Stimulated activated CD8-positive, alpha-beta memory T cell treated with anti-CD3 and anti-CD28 coated beads, Interleukin-15, amount 100 ng/mL, for 48 hours (primary cell): ENCODE data around the gene MADCAM1.

Source experiments
- DNase-seq, 2 donors: peaks; one replicate each; pipeline ENCODE4 v3.0.0-alpha.2; 2020; ENCODE audit warnings: low read depth in 2 of 2

MADCAM1 gene

DNA sequence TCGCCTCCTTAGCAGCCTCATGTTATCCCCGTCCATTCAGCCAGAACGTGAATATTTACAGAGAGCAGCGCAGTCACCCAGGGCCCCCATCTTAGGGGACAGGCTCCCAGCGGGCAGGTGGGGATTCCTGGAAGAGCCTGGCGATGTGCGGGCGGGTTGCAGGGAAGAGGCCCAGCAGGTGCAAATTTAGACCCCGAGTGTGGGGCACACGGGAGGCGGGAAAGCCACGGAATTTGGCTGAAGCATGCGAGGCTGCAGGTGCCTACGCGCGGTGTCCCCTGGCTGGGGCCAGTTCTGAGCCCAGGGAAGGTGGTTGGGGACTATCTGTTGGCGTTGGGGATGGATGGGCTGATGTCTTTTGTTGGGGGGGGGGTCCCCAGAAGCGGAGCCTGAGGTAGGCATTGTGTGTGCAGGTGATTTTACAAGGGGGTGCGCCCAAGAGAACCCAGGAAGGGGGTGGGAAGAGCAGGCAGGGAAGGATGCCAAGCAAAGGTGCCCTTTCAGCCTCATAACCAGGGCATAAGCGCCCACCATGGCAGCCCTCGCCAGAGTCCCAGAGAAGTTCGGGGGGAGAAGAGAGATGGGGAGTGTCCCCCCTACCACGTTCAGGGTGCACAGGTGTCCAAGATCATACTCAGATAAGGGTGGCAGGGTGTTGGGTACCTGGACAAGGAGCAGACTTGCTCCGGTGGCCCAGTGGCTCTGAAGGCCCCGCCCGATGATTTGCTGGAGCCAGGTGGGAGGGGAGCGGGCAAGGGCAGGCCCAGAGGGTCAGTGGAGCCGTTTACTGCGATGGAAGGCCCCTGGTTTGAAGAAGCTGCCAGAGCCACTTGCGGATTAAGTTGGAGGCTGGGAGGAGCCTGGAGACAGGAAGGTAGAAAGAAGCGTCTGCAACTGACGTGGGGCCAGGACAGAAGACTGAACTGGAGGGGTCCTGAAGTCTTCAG, 12.2 kb downstream of the MADCAM1 start:
- no peak for DNase-seq

- DNase-seq: peak; percentile 91 to 93
Observed at GRCh38 chr19:510606-511100, 14.4 kb downstream of the MADCAM1 start.

- peak; percentile 69 to 75 for DNase-seq
Observed at GRCh38 chr19:511101-511851, 15.0 kb downstream of the MADCAM1 start.

DNA sequence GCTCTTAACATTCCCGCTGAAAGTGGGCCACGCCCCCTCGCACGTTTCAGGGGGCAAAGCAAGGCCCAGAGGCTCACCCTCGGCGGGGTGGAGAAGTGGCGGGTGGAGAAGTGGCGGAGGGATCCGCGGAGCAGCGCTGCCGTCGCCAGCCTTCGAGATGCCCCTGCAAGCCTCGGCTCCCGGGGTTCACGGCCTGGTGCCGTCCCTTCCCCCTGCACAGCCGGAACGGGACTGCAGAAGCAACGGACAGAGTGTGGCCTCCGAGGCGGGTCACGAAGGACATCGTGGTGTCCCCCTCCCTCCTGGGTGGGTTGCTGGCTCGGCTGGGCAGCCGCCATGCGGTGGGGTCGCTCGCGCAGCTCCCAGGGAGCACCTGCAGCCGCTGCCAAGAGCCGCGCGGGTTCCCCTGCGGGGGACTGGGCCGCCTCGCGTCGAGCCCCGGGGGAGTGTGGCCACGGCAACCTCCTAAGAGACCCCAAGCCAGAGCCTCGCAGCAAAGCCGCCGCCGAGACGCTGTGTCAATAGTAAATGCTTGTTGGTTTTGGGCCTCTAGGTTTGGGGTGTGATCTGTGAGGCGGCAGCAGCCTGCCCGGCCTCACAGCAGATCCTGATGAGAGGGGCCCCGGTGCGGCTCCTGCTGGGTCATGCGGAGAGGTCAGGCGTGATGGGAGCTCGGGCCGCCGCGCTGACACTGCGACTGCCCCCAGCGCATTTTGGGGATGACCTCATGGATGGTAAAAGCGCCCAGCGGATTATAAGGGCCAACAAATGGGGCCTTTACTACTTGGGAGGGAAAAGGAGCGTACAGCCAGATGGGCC, 16.5 kb downstream of the MADCAM1 start:
- no peak for DNase-seq

DNA sequence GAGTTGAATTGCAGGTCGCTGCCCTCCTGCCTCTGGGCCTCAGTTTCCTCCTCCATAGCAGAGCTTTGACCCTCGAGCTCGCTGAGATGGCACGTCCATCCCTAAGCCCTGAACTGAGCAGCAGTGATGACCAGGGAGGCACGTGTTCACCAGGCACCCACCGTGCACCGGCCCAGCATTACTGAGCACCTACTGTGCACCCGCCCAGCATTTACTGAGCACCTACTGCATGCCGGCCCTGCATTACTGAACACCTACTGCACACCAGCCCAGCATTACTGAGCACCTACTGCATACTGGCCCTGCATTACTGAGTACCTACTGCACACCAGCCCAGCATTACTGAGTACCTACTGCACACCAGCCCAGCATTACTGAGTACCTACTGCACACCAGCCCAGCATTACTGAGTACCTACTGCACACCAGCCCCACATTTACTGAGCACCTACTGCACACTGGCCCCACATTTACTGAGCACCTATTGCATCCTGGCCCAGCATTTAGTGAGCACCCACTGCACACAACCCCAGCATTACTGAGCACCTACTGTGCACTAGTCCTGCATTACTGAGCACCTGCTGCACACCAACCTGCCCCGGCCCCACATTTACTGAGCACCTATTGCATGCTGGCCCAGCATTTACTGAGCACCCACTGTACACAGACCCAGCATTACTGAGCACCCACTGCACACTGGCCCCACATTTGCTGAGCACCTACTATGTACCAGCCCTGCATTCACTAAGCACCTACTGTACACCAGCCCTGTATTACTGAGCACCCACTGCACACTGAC, 17.3 kb downstream of the MADCAM1 start:
- DNase-seq: no peak

DNA sequence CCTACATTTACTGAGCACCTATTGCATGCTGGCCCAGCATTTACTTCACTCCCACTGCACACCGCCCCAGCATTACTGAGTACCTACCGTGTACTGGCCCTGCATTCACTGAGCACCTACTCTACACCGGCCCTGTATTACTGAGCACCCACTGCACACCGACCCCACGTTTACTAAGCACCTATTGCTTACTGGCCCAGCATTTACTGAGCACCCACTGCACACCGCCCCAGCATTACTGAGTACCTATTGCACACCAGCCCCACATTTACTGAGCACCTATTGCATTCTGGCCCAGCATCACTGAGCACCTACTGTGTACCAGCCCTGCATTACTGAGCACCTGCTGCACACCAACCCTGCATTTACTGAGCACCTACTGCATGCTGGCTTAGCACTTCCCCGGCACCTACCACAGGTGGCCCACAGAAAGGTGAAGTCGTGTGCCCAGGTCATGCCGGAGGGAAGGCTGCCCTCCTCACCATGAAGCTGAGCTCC, 17.9 kb downstream of the MADCAM1 start:
- DNase-seq: no peak

GRCh38 chr19:517721-518597, 21.7 kb downstream of the MADCAM1 start:
- DNase-seq: no peak

DNA sequence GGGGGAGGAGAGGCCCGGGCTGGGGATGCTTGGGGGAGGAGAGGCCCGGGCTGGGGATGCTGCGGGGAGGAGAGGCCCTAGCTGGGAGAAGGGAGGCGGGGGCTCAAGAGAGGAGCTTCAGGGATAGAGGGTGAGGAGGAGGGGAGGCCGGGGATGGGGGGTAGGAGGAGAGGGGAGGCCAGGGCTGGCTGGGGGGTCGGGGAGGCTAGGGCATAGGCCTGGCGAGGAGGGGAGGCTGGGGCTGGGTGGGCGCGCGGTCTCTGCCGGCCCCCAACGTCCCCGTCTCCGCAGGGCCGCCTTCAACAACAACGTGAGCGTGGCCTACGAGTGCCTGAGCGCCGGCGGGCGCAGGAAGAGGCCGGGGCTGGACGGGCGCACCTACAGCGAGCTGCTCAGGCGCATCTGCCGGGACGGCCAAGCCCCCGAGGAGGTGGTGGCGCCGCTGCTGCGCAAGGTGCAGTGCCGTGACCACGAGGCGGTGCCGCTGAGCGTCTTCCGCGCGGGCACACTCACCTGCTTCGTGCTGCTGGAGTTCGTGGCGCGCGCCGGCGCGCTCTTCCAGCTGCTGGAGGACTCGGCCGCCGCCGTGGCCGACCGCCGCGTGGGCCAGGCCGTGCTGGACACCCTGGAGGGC, 22.4 kb downstream of the MADCAM1 start:
- peak; percentile 51 for DNase-seq

GRCh38 chr19:519449-519865, 23.2 kb downstream of the MADCAM1 start:
- DNase-seq: no peak

DNA sequence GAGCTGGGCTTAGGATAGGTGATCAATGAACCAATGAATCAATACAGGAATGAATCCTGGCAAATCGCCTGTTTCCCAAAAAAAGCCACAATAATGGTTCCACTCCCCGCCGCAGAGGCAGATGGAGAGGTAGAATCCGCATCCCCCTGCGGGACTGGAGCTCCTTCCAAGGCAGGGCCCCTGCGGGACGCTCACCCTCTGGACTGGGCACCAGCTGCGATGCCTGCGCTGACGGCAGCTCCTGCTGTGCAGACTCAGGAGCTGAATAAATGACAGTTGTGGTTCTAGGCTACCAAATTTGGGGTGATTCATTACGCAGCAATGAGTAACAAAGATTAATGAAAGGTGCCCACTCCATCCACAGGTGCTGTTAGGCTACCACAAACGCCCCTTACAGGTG, 26.4 kb downstream of the MADCAM1 start:
- DNase-seq: no peak

- DNase-seq: no peak
Observed at GRCh38 chr19:524062-524674, 27.9 kb downstream of the MADCAM1 start.

GRCh38 chr19:525029-525428, 28.7 kb downstream of the MADCAM1 start:
- no peak for DNase-seq

GRCh38 chr19:525857-526419, 29.7 kb downstream of the MADCAM1 start:
- no peak for DNase-seq

- DNase-seq: no peak
Observed at GRCh38 chr19:530134-531008, 34.1 kb downstream of the MADCAM1 start.

- peak; percentile 82 to 87 for DNase-seq
Observed at GRCh38 chr19:531009-531752, 34.9 kb downstream of the MADCAM1 start.

DNA sequence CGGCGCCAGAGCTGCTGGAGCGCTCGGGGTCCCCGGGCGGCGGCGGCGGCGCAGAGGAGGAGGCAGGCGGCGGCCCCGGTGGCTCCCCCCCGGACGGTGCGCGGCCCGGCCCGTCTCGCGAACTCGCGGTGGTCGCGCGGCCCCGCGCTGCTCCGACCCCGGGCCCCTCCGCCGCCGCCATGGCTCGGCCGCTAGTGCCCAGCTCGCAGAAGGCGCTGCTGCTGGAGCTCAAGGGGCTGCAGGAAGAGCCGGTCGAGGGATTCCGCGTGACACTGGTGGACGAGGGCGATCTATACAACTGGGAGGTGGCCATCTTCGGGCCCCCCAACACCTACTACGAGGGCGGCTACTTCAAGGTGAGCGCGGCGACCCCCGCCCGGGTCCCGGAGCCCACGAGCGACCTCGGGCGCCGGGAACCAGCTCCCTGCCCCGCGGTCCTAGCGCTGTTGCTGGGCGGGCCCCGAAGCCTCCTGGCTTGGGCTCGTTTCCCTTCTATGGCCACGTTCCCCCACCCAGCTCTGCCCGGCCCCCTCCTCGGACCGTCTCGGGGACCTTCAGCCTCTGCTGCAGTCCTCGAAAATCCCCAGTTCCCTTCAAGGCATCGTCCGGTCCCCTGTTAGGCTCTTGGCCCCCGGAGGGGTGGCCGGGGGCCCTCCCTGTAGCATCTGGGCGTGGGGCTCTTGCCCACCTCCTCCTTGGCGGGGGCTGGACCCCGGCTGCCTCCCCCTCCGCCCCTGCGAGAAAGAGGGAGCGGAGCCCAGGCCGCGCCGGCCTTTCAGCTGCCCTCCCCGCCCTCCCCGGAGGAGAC, 35.7 kb downstream of the MADCAM1 start, which contains the start of gene CDC34:
CDC34 (plus strand) TSS at position 8 of the 808 bp plus-strand sequence; CDS start at position 180, 172 bp downstream.
- no peak for DNase-seq
